K562 (cell line): ENCODE results near the gene MROH8. TPM values are rescaled to one million over a fixed set of nuclear protein-coding genes. Genes with fewer than 3 reads are reported as not detected.
"Not testable (repeated sequence)": the region's sequence is repeated elsewhere in the genome, so short reads cannot be mapped to it uniquely, and the experiment has no call there.

Source experiments
- ATAC-seq: fragments of 200-7000 bp; cut with Tn5 transposase; 3 replicates; pipeline ENCODE4 v1.9.1; 2020; ENCODE audit warnings: moderate library complexity
- BruUV-seq: library from RNA; stranded (reverse); fragments of 400-500 nt; replicated peaks from 2 replicates; lab custom pipeline; 2021; lab: Mats Ljungman, UMichigan
- CTCF ChIA-PET: fragments of 300-600 bp; formaldehyde crosslinking; extraction: SDS; loops from one replicate; lab custom pipeline; 2021; ENCODE audit warnings: low intra/inter-chr PET ratio; lab: Yijun Ruan, JAX
- POLR2A ChIA-PET: fragments of 300-600, 350-650 bp; sonication (Branson Sonifier 250); formaldehyde crosslinking; extraction: SDS; loops from one replicate; lab custom pipeline; 2021; ENCODE audit warnings: antibody characterized with exemption, inconsistent platforms; lab: Yijun Ruan, JAX
- DNase-seq, 4 experiments: peaks; one replicate each; pipeline versions ENCODE4 v3.0.0 to v3.0.0-alpha.2; 2011 to 2018; ENCODE audit warnings: low spot score in 3 of 4, mixed read lengths in 3 of 4; ENCODE audit errors: extremely low read depth in 1 of 4
- FAIRE-seq: peaks from 2 replicates; lab custom pipeline; 2011; peaks lifted over from hg19 to GRCh38; lab: Jason Lieb, UNC
- H2AFZ ChIP-seq: 2 replicates; pipeline ENCODE4 v1.6.0; 2011; ENCODE audit warnings: low read depth, low read length, control low read depth, inconsistent platforms
- H3K27ac ChIP-seq: fragments of 200-600 bp; 3 replicates; pipeline ENCODE4 v1.8.0; 2011; ENCODE audit warnings: low read depth, mild to moderate bottlenecking, control low read depth, inconsistent platforms, low read length, moderate library complexity, mixed read lengths; ENCODE audit errors: extremely low read depth
- H3K27me3 ChIP-seq, 2 experiments: fragments of 300-600 bp in 1 of 2; 2 replicates in 1 of 2; 3 replicates in 1 of 2; pipeline versions ENCODE4 v1.6.0 to v1.8.0; 2011; ENCODE audit warnings: inconsistent platforms in 2 of 2, low read length in 2 of 2, mild to moderate bottlenecking in 1 of 2, mixed read lengths in 1 of 2, moderate library complexity in 1 of 2; ENCODE audit not compliant: control insufficient read depth in 2 of 2, insufficient read depth in 2 of 2
- H3K36me3 ChIP-seq: fragments of 300-600 bp; 3 replicates; pipeline ENCODE4 v1.8.0; 2011; ENCODE audit warnings: mild to moderate bottlenecking, low read length, inconsistent platforms; ENCODE audit not compliant: control insufficient read depth, insufficient read depth
- H3K4me1 ChIP-seq, 2 experiments: fragments of 200-600 bp in 1 of 2; replicated peaks in 1 of 2; 2 replicates in 1 of 2; 3 replicates in 1 of 2; pipeline versions ENCODE4 v1.5.1 to v1.8.0; 2011; ENCODE audit warnings: inconsistent platforms in 2 of 2, low read length in 2 of 2, mild to moderate bottlenecking in 1 of 2, mixed read lengths in 1 of 2, moderate library complexity in 1 of 2; ENCODE audit not compliant: control insufficient read depth in 2 of 2, insufficient read depth in 2 of 2
- H3K4me2 ChIP-seq: 2 replicates; pipeline ENCODE4 v1.6.1; 2011; ENCODE audit warnings: low read length, control low read depth, inconsistent platforms, mixed read lengths; ENCODE audit not compliant: insufficient read depth
- H3K4me3 ChIP-seq: fragments of 200-600 bp; sonication (generic), shearing (Covaris generic); 2 replicates; pipeline ENCODE4 v1.5.1; 2016; ENCODE audit warnings: control low read depth, inconsistent platforms
- H3K79me2 ChIP-seq: fragments of 200-600 bp; 3 replicates; pipeline ENCODE4 v1.8.0; 2011; ENCODE audit warnings: low read length, inconsistent platforms; ENCODE audit not compliant: control insufficient read depth, insufficient read depth
- H3K9ac ChIP-seq, 2 experiments: 2 replicates each; pipeline versions ENCODE4 v1.6.0 to v1.6.1; 2011; ENCODE audit warnings: low read depth in 2 of 2, low read length in 2 of 2, control low read depth in 1 of 2, inconsistent platforms in 1 of 2, mild to moderate bottlenecking in 1 of 2, mixed read lengths in 1 of 2; ENCODE audit not compliant: insufficient read depth in 1 of 2
- H3K9me1 ChIP-seq: one replicate; pipeline ENCODE4 v1.6.0; 2011; ENCODE audit warnings: inconsistent platforms, mild to moderate bottlenecking, low read length, moderate library complexity; ENCODE audit not compliant: control insufficient read depth, insufficient read depth
- H3K9me3 ChIP-seq: replicated peaks from 2 replicates; pipeline ENCODE4 v1.5.1; 2011; ENCODE audit warnings: low read depth, low read length, inconsistent platforms; ENCODE audit not compliant: control insufficient read depth, insufficient read depth
- H4K20me1 ChIP-seq: replicated peaks from 2 replicates; pipeline ENCODE4 v1.6.1; 2011; ENCODE audit warnings: low read length, inconsistent platforms, mixed read lengths; ENCODE audit not compliant: control insufficient read depth, insufficient read depth
- CREM ChIP-seq: IDR thresholded peaks from 2 replicates; pipeline ENCODE4 v1.6.1; 2014; ENCODE audit warnings: antibody characterized with exemption, low read depth
- WGBS: fragments of 100-300 bp; shearing (Covaris generic); methylation state at CpG from one replicate; pipeline ENCODE4 v1.1.6; 2016; ENCODE audit warnings: low coverage, mixed read lengths; ENCODE audit not compliant: insufficient coverage; ENCODE audit errors: missing lambda C conversion rate; 5-methylcytosine and 5-hydroxymethylcytosine counted together
- in situ Hi-C: fragments of 300-500 bp; cut with MboI; formaldehyde crosslinking; loops from 4 replicates; pipeline ENCODE4 v1.15.0; 2018; ENCODE audit warnings: inconsistent platforms, mixed read lengths
- intact Hi-C: fragments of 100-400 bp; cut with micrococcal nuclease; formaldehyde crosslinking; loops from 2 replicates; pipeline ENCODE4 v1.14.2; 2022
- polyA plus RNA-seq, 8 experiments: library from polyadenylated mRNA; depleted of rRNA in 4 of 8; stranded (reverse) in 5 of 8; unstranded in 3 of 8; fragments of >200 nt; fragmentation: Nextera tagmentation in 2 of 8; fragmentation: Illumina TruSeq in 1 of 8; extraction: Ambion mirVana in 2 of 8; extraction: Trizol in 1 of 8; gene quantifications; 2 replicates each; pipeline versions ENCODE4 v1.2.1 to v1.2.3, GENCODE V29; 2011 to 2014; ENCODE audit warnings: inconsistent platforms in 1 of 8, missing spikeins in 1 of 8
- total RNA-seq, 7 experiments: library from RNA; depleted of rRNA in 6 of 7; stranded (reverse); fragments of >200 nt in 6 of 7; fragmentation: Illumina TruSeq in 2 of 7; extraction: Trizol in 2 of 7; gene quantifications; 2 replicates each; pipeline versions ENCODE4 v1.2.1 to v1.2.3, GENCODE V29; 2011 to 2021; ENCODE audit warnings: low replicate concordance in 1 of 7
- TF ChIP-seq, protein P1 (sequence below), 2 experiments: fragments of 450-650 bp in 1 of 2; IDR thresholded peaks; 2 replicates each; pipeline ENCODE4 v1.6.1; 2011 to 2017; ENCODE audit warnings: low read depth in 2 of 2, antibody characterized with exemption in 1 of 2, borderline replicate concordance in 1 of 2, low read length in 1 of 2, mild to moderate bottlenecking in 1 of 2, mixed read lengths in 1 of 2; ENCODE audit not compliant: control insufficient read depth in 1 of 2
- TF ChIP-seq, protein P2 (sequence below): fragments of 450-650 bp; IDR thresholded peaks from 2 replicates; pipeline ENCODE4 v1.6.1; 2016; ENCODE audit warnings: antibody characterized with exemption

The MROH8 gene
- total and polyA plus RNA-seq, 9 of the 15 experiments (the other 6 are each of a cell fraction or from before 2014, with no cell fraction given), result 0.21 to 1.5 (median 0.78) TPM

GRCh38 chr20:37071481-37071911, 107.9 kb downstream of the MROH8 start (continued):
- TF ChIP-seq, protein P1, sequence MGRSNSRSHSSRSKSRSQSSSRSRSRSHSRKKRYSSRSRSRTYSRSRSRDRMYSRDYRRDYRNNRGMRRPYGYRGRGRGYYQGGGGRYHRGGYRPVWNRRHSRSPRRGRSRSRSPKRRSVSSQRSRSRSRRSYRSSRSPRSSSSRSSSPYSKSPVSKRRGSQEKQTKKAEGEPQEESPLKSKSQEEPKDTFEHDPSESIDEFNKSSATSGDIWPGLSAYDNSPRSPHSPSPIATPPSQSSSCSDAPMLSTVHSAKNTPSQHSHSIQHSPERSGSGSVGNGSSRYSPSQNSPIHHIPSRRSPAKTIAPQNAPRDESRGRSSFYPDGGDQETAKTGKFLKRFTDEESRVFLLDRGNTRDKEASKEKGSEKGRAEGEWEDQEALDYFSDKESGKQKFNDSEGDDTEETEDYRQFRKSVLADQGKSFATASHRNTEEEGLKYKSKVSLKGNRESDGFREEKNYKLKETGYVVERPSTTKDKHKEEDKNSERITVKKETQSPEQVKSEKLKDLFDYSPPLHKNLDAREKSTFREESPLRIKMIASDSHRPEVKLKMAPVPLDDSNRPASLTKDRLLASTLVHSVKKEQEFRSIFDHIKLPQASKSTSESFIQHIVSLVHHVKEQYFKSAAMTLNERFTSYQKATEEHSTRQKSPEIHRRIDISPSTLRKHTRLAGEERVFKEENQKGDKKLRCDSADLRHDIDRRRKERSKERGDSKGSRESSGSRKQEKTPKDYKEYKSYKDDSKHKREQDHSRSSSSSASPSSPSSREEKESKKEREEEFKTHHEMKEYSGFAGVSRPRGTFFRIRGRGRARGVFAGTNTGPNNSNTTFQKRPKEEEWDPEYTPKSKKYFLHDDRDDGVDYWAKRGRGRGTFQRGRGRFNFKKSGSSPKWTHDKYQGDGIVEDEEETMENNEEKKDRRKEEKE (IDR thresholded peaks at IDR 0.05; ENCODE audit: borderline replicate concordance in 1 of 2, control insufficient read depth in 1 of 2, low read depth in 2 of 2, low read length in 1 of 2), result no peak
- TF ChIP-seq CREM, result no peak
- TF ChIP-seq, protein P2, sequence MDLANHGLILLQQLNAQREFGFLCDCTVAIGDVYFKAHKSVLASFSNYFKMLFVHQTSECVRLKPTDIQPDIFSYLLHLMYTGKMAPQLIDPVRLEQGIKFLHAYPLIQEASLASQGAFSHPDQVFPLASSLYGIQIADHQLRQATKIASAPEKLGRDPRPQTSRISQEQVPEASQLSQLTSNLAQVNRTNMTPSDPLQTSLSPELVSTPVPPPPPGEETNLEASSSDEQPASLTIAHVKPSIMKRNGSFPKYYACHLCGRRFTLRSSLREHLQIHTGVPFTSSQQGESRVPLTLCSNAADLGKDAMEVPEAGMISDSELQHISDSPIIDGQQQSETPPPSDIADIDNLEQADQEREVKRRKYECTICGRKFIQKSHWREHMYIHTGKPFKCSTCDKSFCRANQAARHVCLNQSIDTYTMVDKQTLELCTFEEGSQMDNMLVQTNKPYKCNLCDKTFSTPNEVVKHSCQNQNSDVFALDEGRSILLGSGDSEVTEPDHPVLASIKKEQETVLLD, result no peak

- in situ Hi-C loops, H3K9me3 ChIP-seq, H2AFZ ChIP-seq, ATAC-seq, H4K20me1 ChIP-seq, H3K27ac ChIP-seq, H3K4me1 ChIP-seq, H3K9ac ChIP-seq, DNase-seq, H3K9me1 ChIP-seq, FAIRE-seq, H3K4me3 ChIP-seq, H3K4me2 ChIP-seq, intact Hi-C loops, BruUV-seq, H3K27me3 ChIP-seq, POLR2A ChIA-PET, CTCF ChIA-PET: not testable (repeated sequence)
- Histone ChIP-seq H3K79me2 (peaks cover 27% of the 10 kb centered on the region), H3K36me3 (peaks cover 53% of the 10 kb centered on the region)
- WGBS, result no CpG with 5 or more reads among the region's 25 CpGs
These were observed 109.8 kb downstream of the MROH8 start for GRCh38 chr20:37069563-37069962.
